Neutrophil (primary cell): ENCODE measurements around the gene ASIC3.

Experiments used
- H3K27ac ChIP-seq: fragments of 200-600 bp; sonication (generic); 2 replicates; pipeline ENCODE4 v1.5.1; 2016; ENCODE audit warnings: mild to moderate bottlenecking, moderate library complexity
- H3K27me3 ChIP-seq: fragments of 200-600 bp; sonication (generic); 2 replicates; pipeline ENCODE4 v1.6.0; 2016; ENCODE audit warnings: mild to moderate bottlenecking
- H3K36me3 ChIP-seq: fragments of 200-600 bp; sonication (generic); 2 replicates; pipeline ENCODE4 v1.5.1; 2017
- H3K4me1 ChIP-seq, 2 experiments: fragments of 200-600 bp in 1 of 2; sonication (generic) in 1 of 2; 1 replicate in 1 of 2; 2 replicates in 1 of 2; pipeline versions ENCODE4 v1.5.1 to v1.6.1; 2013 to 2016; ENCODE audit warnings: low read depth in 1 of 2, low read length in 1 of 2, mild to moderate bottlenecking in 1 of 2, moderate library complexity in 1 of 2; ENCODE audit not compliant: control insufficient read depth in 1 of 2, insufficient read depth in 1 of 2
- H3K4me3 ChIP-seq, 2 experiments: fragments of 200-600 bp in 1 of 2; sonication (generic) in 1 of 2; 1 replicate in 1 of 2; 2 replicates in 1 of 2; pipeline ENCODE4 v1.5.1; 2013 to 2016; ENCODE audit warnings: low read depth in 1 of 2, low read length in 1 of 2, mild to moderate bottlenecking in 1 of 2, moderate library complexity in 1 of 2
- H3K9me3 ChIP-seq: fragments of 200-600 bp; sonication (generic); 2 replicates; pipeline ENCODE4 v1.5.1; 2016
- TF ChIP-seq, protein P1 (sequence below): fragments of 200-600 bp; sonication (generic); IDR thresholded peaks from 2 replicates; pipeline ENCODE4 v1.5.1; 2016; ENCODE audit warnings: antibody characterized with exemption

The ASIC3 gene

DNA sequence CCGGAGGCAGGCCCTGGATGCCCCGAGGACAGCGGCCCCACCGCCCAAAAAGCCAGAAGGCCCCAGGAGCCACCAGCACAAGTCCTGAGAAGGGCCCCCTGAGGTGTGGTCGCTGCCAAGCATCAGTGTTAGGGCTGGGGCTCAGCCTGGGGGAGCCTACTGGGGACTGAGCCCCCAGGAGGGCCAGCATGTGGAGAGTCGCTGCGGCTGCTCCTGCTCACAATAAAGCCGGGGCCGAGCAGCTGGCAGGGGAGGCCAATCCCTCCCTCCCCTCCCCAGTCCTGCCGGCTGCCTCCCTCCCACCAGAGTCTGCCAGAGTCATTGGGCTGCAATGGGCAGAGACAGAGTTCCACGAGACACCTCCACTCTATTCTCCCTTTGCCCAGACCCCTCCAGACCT, 3.1 kb upstream of the ASIC3 start:
- H3K27me3 ChIP-seq, result peaks cover 16% of the 10 kb centered on the region
- peaks cover 18% of the 10 kb centered on the region for H3K36me3 ChIP-seq
- no peaks in the 10 kb centered on the region for H3K4me1 ChIP-seq
- H3K9me3 ChIP-seq, result no peaks in the 10 kb centered on the region
- no peak overlapping the region for H3K4me3 ChIP-seq
- TF ChIP-seq, protein P1, sequence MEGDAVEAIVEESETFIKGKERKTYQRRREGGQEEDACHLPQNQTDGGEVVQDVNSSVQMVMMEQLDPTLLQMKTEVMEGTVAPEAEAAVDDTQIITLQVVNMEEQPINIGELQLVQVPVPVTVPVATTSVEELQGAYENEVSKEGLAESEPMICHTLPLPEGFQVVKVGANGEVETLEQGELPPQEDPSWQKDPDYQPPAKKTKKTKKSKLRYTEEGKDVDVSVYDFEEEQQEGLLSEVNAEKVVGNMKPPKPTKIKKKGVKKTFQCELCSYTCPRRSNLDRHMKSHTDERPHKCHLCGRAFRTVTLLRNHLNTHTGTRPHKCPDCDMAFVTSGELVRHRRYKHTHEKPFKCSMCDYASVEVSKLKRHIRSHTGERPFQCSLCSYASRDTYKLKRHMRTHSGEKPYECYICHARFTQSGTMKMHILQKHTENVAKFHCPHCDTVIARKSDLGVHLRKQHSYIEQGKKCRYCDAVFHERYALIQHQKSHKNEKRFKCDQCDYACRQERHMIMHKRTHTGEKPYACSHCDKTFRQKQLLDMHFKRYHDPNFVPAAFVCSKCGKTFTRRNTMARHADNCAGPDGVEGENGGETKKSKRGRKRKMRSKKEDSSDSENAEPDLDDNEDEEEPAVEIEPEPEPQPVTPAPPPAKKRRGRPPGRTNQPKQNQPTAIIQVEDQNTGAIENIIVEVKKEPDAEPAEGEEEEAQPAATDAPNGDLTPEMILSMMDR, result no peak
- H3K27ac ChIP-seq, result no peak overlapping the region

DNA sequence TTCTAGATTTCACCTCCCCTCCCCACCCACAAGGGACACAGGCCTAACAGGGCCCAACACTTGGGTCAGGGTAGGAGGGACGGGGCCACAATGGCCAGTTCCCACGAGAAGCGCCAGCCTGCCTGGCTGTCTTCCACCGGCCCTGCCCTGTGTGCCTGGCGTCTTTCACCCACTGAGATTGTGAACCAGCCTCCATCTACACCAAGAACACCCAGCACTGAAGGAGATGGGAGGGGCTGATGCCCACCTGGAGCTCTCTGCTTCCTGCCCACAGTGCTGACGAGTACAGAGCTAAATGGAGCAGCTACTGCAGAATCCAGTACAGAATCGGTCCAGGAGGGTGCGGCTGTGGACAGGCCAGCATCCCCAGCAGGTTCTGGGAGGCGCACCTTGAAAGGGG, 2.4 kb upstream of the ASIC3 start:
- H3K9me3 ChIP-seq, result no peaks in the 10 kb centered on the region
- H3K27ac ChIP-seq, result no peak overlapping the region
- H3K27me3 ChIP-seq, result peaks cover 23% of the 10 kb centered on the region
- peaks cover 18% of the 10 kb centered on the region for H3K36me3 ChIP-seq
- TF ChIP-seq, protein P1, result no peak
- H3K4me1 ChIP-seq, result peaks cover 2 to 3% of the 10 kb centered on the region in 2 experiments
- H3K4me3 ChIP-seq, result no peak overlapping the region

DNA sequence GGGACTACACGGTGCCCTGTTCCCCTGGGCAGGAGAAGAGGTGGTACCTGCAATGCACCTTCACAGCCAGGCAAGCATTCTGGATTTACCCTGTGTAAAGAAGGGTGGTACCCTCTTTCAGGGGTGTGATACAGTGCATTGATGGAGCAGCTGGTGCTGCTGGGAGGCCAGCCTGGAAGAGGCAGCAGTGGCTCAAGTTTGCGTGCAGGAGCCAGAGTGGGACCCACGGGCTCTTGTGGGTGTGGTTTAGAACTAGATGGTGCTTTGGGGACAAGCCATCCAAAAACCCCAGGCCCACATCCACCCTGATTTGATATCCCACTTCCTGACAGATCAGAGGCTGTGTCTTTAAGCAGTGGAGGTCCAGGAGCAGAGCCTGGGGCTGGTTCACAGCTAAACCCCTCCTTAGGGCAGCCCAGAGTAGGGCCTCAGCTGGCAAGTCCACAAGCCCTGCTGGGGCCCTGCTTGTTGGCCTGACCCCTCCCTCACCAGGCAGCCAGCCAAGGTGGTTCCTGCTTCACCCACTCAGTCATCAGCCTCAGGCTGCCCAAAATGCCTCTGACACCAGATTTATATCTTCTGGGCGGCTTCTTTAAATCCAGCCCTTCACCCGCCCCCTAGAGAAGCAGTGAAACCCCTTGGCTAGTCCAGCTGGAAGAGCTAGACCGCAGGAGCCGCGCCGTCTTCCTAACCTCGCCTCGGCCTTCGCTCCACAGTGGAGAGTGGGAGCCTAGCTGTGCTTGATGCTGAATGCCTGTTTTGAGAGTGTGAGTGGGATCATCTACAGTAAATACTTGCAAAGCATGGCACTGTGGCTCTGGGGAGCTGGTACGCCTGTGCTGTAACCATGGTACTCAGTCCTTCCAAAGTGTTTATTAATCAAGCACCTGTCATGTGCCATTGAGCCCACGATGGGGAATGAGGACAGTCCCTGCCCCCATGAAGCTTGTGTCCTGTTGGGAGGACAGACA, 1.4 kb upstream of the ASIC3 start:
- H3K27me3 ChIP-seq, result peaks cover 32% of the 10 kb centered on the region
- H3K9me3 ChIP-seq, result no peaks in the 10 kb centered on the region
- no peak overlapping the region for H3K27ac ChIP-seq
- TF ChIP-seq, protein P1, result no peak
- H3K4me3 ChIP-seq, result no peak overlapping the region
- H3K4me1 ChIP-seq, result peaks cover 5 to 6% of the 10 kb centered on the region in 2 experiments
- peaks cover 18% of the 10 kb centered on the region for H3K36me3 ChIP-seq

DNA sequence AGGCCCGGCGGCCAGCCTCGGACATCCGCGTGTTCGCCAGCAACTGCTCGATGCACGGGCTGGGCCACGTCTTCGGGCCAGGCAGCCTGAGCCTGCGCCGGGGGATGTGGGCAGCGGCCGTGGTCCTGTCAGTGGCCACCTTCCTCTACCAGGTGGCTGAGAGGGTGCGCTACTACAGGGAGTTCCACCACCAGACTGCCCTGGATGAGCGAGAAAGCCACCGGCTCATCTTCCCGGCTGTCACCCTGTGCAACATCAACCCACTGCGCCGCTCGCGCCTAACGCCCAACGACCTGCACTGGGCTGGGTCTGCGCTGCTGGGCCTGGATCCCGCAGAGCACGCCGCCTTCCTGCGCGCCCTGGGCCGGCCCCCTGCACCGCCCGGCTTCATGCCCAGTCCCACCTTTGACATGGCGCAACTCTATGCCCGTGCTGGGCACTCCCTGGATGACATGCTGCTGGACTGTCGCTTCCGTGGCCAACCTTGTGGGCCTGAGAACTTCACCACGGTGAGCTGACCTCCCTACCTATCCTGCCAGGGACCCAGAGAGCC, 656 bp downstream of the ASIC3 start:
- H3K9me3 ChIP-seq, result no peaks in the 10 kb centered on the region
- H3K4me3 ChIP-seq, result no peak overlapping the region
- H3K27me3 ChIP-seq, result peaks cover 32% of the 10 kb centered on the region
- H3K27ac ChIP-seq, result no peak overlapping the region
- H3K4me1 ChIP-seq, result peaks cover 15 to 20% of the 10 kb centered on the region in 2 experiments
- TF ChIP-seq, protein P1, result no peak
- peaks cover 13% of the 10 kb centered on the region for H3K36me3 ChIP-seq

DNA sequence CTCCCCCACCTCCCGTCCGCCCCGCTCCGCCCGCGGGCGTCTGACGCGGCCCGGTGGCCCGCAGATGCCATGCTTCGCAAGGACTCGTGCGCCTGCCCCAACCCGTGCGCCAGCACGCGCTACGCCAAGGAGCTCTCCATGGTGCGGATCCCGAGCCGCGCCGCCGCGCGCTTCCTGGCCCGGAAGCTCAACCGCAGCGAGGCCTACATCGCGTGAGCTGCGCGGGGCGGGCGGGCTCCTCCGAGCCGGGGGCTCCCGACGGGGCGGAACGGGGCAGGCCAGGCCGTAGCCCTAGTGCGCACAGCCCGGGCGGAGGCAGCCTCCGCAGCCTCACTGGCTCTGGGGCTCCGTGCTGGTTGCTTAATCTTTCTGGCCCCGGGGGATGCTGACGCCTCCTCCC, 2.8 kb downstream of the ASIC3 start:
- Histone ChIP-seq H3K27me3 (peaks cover 32% of the 10 kb centered on the region), H3K9me3 (no peaks in the 10 kb centered on the region), H3K36me3 (peaks cover under 1% of the 10 kb centered on the region), H3K27ac (no peak overlapping the region), H3K4me3 (no peak overlapping the region), H3K4me1 (peaks cover 15 to 20% of the 10 kb centered on the region in 2 experiments)
- TF ChIP-seq, protein P1, result no peak
